ENCODE data around the gene CALN1.

GRCh38 chr7:72015136-72015535 is 397.0 kb downstream of the CALN1 start:
- TF ChIP-seq POLR2A (IDR thresholded peaks at IDR 0.05; ENCODE audit: low read depth, low read length): no peak
- no peak for TF ChIP-seq POLR2AphosphoS5 (IDR thresholded peaks at IDR 0.05; ENCODE audit: low read depth, low read length)
- no peak for TF ChIP-seq TAF1 (IDR thresholded peaks at IDR 0.05; ENCODE audit: borderline replicate concordance, low read depth, low read length)
